Activated B cell treated with CpG ODN at 0.5 μM for 24 hours (primary cell): ENCODE results near the gene DZIP3. TPM values are rescaled to one million over a fixed set of nuclear protein-coding genes. Genes with fewer than 3 reads are reported as not detected.

ENCODE experiments used
- ATAC-seq: fragments of 200-7000 bp; cut with Tn5 transposase; one replicate; pipeline ENCODE4 v1.10.0; 2021; ENCODE audit warnings: low read depth, mild to moderate bottlenecking, moderate library complexity
- CTCF ChIA-PET: fragments of 350-600 bp; sonication (Branson Sonifier 250); formaldehyde crosslinking; loops from one replicate; lab custom pipeline; 2021; ENCODE audit warnings: antibody characterized with exemption; lab: Charles Lee
- POLR2A ChIA-PET: fragments of 350-600 bp; sonication (Branson Sonifier 250); formaldehyde crosslinking; loops from one replicate; lab custom pipeline; 2021; ENCODE audit warnings: antibody characterized with exemption; lab: Charles Lee
- DNase-seq: peaks from one replicate; pipeline ENCODE4 v3.0.0; 2022
- H3K27ac Mint-ChIP-seq: one replicate; pipeline ENCODE4 v1.8.0; 2020; ENCODE audit warnings: mixed read lengths
- H3K27me3 Mint-ChIP-seq: one replicate; pipeline ENCODE4 v1.8.0; 2021; ENCODE audit warnings: mixed read lengths
- H3K36me3 Mint-ChIP-seq: one replicate; pipeline ENCODE4 v1.8.0; 2021; ENCODE audit warnings: low read depth, mixed read lengths
- H3K4me1 Mint-ChIP-seq: one replicate; pipeline ENCODE4 v1.8.0; 2021; ENCODE audit warnings: mixed read lengths
- H3K4me3 Mint-ChIP-seq: one replicate; pipeline ENCODE4 v1.8.0; 2020; ENCODE audit warnings: mild to moderate bottlenecking, mixed read lengths
- H3K9me3 Mint-ChIP-seq: one replicate; pipeline ENCODE4 v1.8.0; 2020; ENCODE audit warnings: mixed read lengths
- CTCF ChIP-seq: fragments of 200-600 bp; IDR thresholded peaks from one replicate; pipeline ENCODE4 v1.8.0; 2022; ENCODE audit warnings: antibody characterized with exemption, mild to moderate bottlenecking
- intact Hi-C: fragments of 100-400 bp; cut with micrococcal nuclease; formaldehyde crosslinking; loops from one replicate; pipeline ENCODE4 v1.15.1; 2024
- total RNA-seq: library from RNA; stranded (reverse); gene quantifications from 2 replicates; pipeline ENCODE4 v1.2.3, GENCODE V29; 2022

The DZIP3 gene, protein sequence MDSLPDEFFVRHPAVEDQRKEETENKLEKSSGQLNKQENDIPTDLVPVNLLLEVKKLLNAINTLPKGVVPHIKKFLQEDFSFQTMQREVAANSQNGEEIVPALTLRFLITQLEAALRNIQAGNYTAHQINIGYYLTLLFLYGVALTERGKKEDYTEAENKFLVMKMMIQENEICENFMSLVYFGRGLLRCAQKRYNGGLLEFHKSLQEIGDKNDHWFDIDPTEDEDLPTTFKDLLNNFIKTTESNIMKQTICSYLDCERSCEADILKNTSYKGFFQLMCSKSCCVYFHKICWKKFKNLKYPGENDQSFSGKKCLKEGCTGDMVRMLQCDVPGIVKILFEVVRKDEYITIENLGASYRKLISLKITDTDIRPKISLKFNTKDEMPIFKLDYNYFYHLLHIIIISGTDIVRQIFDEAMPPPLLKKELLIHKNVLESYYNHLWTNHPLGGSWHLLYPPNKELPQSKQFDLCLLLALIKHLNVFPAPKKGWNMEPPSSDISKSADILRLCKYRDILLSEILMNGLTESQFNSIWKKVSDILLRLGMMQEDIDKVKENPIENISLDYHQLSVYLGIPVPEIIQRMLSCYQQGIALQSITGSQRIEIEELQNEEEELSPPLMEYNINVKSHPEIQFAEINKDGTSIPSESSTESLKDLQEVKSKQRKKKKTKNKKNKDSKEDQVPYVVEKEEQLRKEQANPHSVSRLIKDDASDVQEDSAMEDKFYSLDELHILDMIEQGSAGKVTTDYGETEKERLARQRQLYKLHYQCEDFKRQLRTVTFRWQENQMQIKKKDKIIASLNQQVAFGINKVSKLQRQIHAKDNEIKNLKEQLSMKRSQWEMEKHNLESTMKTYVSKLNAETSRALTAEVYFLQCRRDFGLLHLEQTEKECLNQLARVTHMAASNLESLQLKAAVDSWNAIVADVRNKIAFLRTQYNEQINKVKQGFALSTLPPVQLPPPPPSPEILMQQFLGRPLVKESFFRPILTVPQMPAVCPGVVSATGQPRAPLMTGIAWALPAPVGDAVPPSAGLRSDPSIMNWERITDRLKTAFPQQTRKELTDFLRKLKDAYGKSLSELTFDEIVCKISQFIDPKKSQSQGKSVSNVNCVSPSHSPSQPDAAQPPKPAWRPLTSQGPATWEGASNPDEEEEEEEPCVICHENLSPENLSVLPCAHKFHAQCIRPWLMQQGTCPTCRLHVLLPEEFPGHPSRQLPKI
- total RNA-seq = 15.5 and 16.7 TPM in 2 replicates

DNA sequence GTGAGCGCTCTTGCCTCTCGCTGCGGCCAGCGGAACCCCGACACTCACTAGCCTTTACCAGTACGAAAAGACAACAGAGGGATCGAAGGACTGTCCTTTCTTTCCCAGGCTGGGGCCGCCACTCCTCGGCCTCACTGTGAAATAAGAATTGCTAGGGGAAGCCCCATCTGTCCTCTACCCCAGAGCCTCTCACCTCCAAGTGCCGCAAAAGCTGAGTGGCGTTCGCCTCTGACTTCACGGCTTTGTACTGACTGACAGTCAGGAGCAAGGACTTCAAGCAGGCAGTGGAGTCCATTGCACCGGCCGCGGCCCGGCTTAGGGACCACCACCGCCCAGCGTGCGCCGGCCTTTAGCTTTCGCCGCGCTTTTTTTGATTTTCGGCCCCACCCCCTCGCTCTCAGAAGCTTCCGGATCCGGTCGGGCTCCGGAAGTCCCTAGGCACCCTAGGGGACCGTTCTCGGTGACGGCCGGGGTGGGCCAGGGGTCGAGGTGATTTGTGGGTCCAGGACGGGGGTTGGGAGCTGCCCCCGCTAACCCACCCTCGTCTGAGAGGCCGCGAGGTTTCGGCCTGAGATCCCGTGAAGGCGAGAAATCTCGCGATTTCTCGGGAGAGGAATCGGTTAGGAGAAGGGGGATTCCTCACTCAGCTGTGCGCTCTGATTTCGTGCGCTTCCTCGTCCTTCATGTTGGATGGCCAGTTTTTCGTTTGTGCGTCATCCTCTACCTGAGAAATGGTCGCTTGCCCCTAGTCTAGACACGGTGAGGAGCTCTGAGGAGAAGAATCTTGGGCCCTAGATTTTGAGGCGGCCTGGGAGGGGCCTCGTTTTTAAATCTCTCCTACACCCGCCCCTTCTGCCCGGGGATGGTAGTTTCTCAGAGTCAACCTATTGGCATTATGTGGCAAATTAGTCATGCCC lies at the start of gene DZIP3, which contains the start of gene CIP2A:
TSS of gene DZIP3 (plus strand) at position 642 of the 917 bp plus-strand sequence. CDS start 15,685 bp downstream, outside the sequence.
TSS of gene CIP2A (minus strand) at position 358 of the 917 bp plus-strand sequence. CDS start at position 295, 63 bp downstream.
- no peaks in the 10 kb centered on the region for H3K9me3 Mint-ChIP-seq
- peaks cover 15% of the 10 kb centered on the region for H3K36me3 Mint-ChIP-seq
- intact Hi-C loops = loop anchor here (1.0 to 2.0 kb wide), 6 partner anchors 13 to 1159 kb away; partner anchors contain the start of genes BBX and IFT57
- no peaks in the 10 kb centered on the region for H3K27me3 Mint-ChIP-seq
- peaks cover 33% of the 10 kb centered on the region for H3K4me1 Mint-ChIP-seq
- DNase-seq (peak; percentile 85), ATAC-seq (peak; percentile 92)
- ChIA-PET CTCF (interaction anchor here (1.0 to 4.1 kb wide), 5 partner anchors 9 to 80 kb away, joined by 3 to 12 read pairs (median 4); no protein-coding TSS in a partner anchor), POLR2A (interaction anchor here (0.6 to 5.7 kb wide), 15 partner anchors 12 to 1158 kb away, joined by 3 to 96 read pairs (median 5); partner anchors contain the start of genes BBX and IFT57)
- H3K27ac Mint-ChIP-seq = peak within 1 kb of the TSS; percentile 100
- peak within 1 kb of the TSS; percentile 97 for H3K4me3 Mint-ChIP-seq
- TF ChIP-seq CTCF = no peak

DNA sequence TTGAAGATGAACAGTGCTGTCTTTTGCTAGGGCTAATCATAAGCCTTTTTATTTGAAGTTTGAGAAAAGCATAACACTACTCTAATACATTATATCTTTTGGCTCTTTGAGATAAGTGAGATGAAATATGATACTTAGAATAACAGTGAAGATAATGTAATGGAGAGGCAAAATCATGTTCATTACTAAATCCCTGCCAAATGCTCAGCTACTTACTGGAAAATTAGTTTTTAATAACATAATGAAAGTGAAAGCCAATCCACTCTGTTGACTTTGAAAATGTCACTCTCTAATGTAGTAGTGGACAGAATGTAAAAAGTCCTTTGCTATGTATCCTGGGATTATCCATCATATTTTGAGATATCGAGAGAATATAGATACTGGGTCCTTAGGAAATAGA lies 43.3 kb upstream of the DZIP3 start:
- ATAC-seq = no peak
- no peaks in the 10 kb centered on the region for H3K9me3 Mint-ChIP-seq
- H3K27me3 Mint-ChIP-seq = no peaks in the 10 kb centered on the region
- DNase-seq = no peak
- H3K27ac Mint-ChIP-seq = peak overlapping the region; percentile 27
- ChIA-PET CTCF (no interaction called here), POLR2A (interaction anchor here (1.6 kb wide), 1 partner anchor 43 kb away, joined by 9 read pairs; the partner anchor contains the start of genes CIP2A and DZIP3)
- H3K36me3 Mint-ChIP-seq = peaks cover 5% of the 10 kb centered on the region
- peaks cover 13% of the 10 kb centered on the region for H3K4me1 Mint-ChIP-seq
- intact Hi-C loops = no loop called here
- no peak for TF ChIP-seq CTCF
- H3K4me3 Mint-ChIP-seq = peak overlapping the region; percentile 74

DNA sequence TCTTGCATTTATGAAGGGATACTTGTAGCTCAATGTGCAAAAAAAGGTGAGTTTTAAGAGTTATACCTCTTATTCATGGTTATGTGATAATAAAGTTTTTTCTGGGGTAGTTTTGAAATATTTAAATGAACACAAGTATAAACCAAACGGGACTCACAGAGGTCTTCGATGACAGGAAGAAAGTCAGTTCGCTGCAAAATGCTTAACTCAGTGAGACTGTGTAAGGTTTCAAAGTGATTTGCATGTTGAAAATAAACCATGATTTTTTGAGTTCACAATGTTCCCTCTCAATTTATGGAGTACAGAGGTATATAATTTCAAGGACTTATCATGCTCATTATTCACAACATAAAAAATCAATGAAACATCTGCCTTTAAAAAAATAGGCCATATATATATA lies 42.8 kb upstream of the DZIP3 start:
- Mint-ChIP-seq H3K27ac (peak overlapping the region; percentile 27), H3K4me1 (peaks cover 13% of the 10 kb centered on the region), H3K36me3 (peaks cover 6% of the 10 kb centered on the region), H3K4me3 (peak overlapping the region; percentile 74), H3K9me3 (no peaks in the 10 kb centered on the region), H3K27me3 (no peaks in the 10 kb centered on the region)
- DNase-seq = no peak
- ATAC-seq = peak; percentile 54
- ChIA-PET POLR2A (interaction anchor here (1.6 kb wide), 1 partner anchor 43 kb away, joined by 9 read pairs; the partner anchor contains the start of genes CIP2A and DZIP3), CTCF (no interaction called here)
- no peak for TF ChIP-seq CTCF
- intact Hi-C loops = no loop called here

GRCh38 chr3:108548304-108548703 lies 41.2 kb upstream of the DZIP3 start:
- Mint-ChIP-seq H3K27me3 (no peaks in the 10 kb centered on the region), H3K36me3 (peaks cover 6% of the 10 kb centered on the region), H3K27ac (no peak overlapping the region), H3K9me3 (no peaks in the 10 kb centered on the region), H3K4me3 (no peak overlapping the region), H3K4me1 (peaks cover 20% of the 10 kb centered on the region)
- ChIA-PET CTCF (no interaction called here), POLR2A (no interaction called here)
- ATAC-seq (no peak), DNase-seq (no peak)
- intact Hi-C loops = no loop called here
- TF ChIP-seq CTCF = no peak
